Endothelial cell of umbilical vein (primary cell): ENCODE data around the gene SLC25A43. TPM values are rescaled to one million over a fixed set of nuclear protein-coding genes. Genes with fewer than 3 reads are reported as not detected.

Experiments used
- BruUV-seq: library from RNA; stranded (reverse); fragments of 400-500 nt; replicated peaks from 2 replicates; lab custom pipeline; 2021; lab: Mats Ljungman, UMichigan
- CTCF ChIA-PET: fragments of 300-600, 350-600 bp; sonication (Branson Sonifier 250); formaldehyde crosslinking; loops from one replicate; lab custom pipeline; 2021; ENCODE audit warnings: antibody characterized with exemption, inconsistent platforms; lab: Charles Lee
- POLR2A ChIA-PET: fragments of 300-600, 350-600 bp; sonication (Branson Sonifier 250); formaldehyde crosslinking; loops from one replicate; lab custom pipeline; 2021; ENCODE audit warnings: antibody characterized with exemption, inconsistent platforms; lab: Charles Lee
- DNase-seq: peaks from one replicate; pipeline ENCODE4 v3.0.0-alpha.2; 2011; ENCODE audit warnings: low read depth, low spot score
- FAIRE-seq: peaks from 2 replicates; lab custom pipeline; 2011; peaks lifted over from hg19 to GRCh38; lab: Jason Lieb, UNC
- H2AFZ ChIP-seq: 2 replicates; pipeline ENCODE4 v1.6.0; 2012; ENCODE audit warnings: low read depth, low read length, control low read depth, inconsistent platforms
- H3K27ac ChIP-seq: 2 replicates; pipeline ENCODE4 v1.5.1; 2011; ENCODE audit warnings: low read depth, mild to moderate bottlenecking, control low read depth, low read length, moderate library complexity; ENCODE audit not compliant: insufficient read depth
- H3K27me3 ChIP-seq, 2 experiments: 2 replicates each; pipeline versions ENCODE4 v1.6.0 to v1.6.1; 2011; ENCODE audit warnings: low read length in 2 of 2, mixed read lengths in 1 of 2; ENCODE audit not compliant: control insufficient read depth in 2 of 2, insufficient read depth in 2 of 2
- H3K36me3 ChIP-seq, 2 experiments: 2 replicates in 1 of 2; 3 replicates in 1 of 2; pipeline ENCODE4 v1.5.1; 2011; ENCODE audit warnings: low read length in 2 of 2, mild to moderate bottlenecking in 1 of 2, moderate library complexity in 1 of 2; ENCODE audit not compliant: control insufficient read depth in 2 of 2, insufficient read depth in 2 of 2; ENCODE audit errors: extremely low read depth in 1 of 2
- H3K4me1 ChIP-seq: 3 replicates; pipeline ENCODE4 v1.5.1; 2011; ENCODE audit warnings: mild to moderate bottlenecking, low read length; ENCODE audit not compliant: control insufficient read depth, insufficient read depth; ENCODE audit errors: extremely low read depth
- H3K4me2 ChIP-seq: 2 replicates; pipeline ENCODE4 v1.6.1; 2011; ENCODE audit warnings: low read length, control low read depth, mixed read lengths; ENCODE audit not compliant: insufficient read depth
- H3K4me3 ChIP-seq, 3 experiments: fragments of 200-600 bp in 1 of 3; sonication (generic), shearing (Covaris generic) in 1 of 3; replicated peaks in 1 of 3; 2 replicates each; pipeline ENCODE4 v1.5.1; 2011 to 2016; ENCODE audit warnings: control low read depth in 3 of 3, low read length in 3 of 3, mild to moderate bottlenecking in 2 of 3, inconsistent platforms in 1 of 3, low read depth in 1 of 3, moderate library complexity in 1 of 3; ENCODE audit not compliant: insufficient read depth in 1 of 3
- H3K79me2 ChIP-seq: 2 replicates; pipeline ENCODE4 v1.6.0; 2012; ENCODE audit warnings: low read length, inconsistent platforms; ENCODE audit not compliant: control insufficient read depth, insufficient read depth
- H3K9ac ChIP-seq: replicated peaks from 2 replicates; pipeline ENCODE3; 2011; ENCODE audit warnings: low read length, control low read depth; ENCODE audit not compliant: insufficient read depth; ENCODE audit errors: extremely low read depth
- H3K9me1 ChIP-seq: replicated peaks from 3 replicates; pipeline ENCODE4 v1.6.0; 2011; ENCODE audit warnings: mild to moderate bottlenecking, low read length; ENCODE audit not compliant: control insufficient read depth, insufficient read depth; ENCODE audit errors: extremely low read depth
- H3K9me3 ChIP-seq: replicated peaks from 2 replicates; pipeline ENCODE4 v1.5.1; 2012; ENCODE audit warnings: low read length, inconsistent platforms; ENCODE audit not compliant: control insufficient read depth, insufficient read depth
- H4K20me1 ChIP-seq: replicated peaks from 2 replicates; pipeline ENCODE3; 2011; ENCODE audit warnings: mild to moderate bottlenecking, low read length; ENCODE audit not compliant: control insufficient read depth, insufficient read depth; ENCODE audit errors: extremely low read depth
- CTCF ChIP-seq, 2 donors: IDR thresholded peaks; 1 replicate in 1 of 2; 2 replicates in 1 of 2; pipeline ENCODE4 v1.5.1; 2011; ENCODE audit warnings: low read length in 2 of 2, mild to moderate bottlenecking in 2 of 2, moderate library complexity in 2 of 2, control low read depth in 1 of 2, inconsistent platforms in 1 of 2, low read depth in 1 of 2; ENCODE audit not compliant: insufficient read depth in 1 of 2; ENCODE audit errors: extremely low read depth in 1 of 2
- EZH2 ChIP-seq: IDR thresholded peaks from 2 replicates; pipeline ENCODE4 v1.6.1; 2012; ENCODE audit warnings: borderline replicate concordance, low read depth, mild to moderate bottlenecking, moderate library complexity, low read length, inconsistent platforms; ENCODE audit not compliant: severe bottlenecking
- FOS ChIP-seq: IDR thresholded peaks from 2 replicates; pipeline ENCODE4 v1.6.1; 2011; ENCODE audit warnings: mild to moderate bottlenecking, low read length, moderate library complexity, borderline replicate concordance; ENCODE audit not compliant: insufficient read depth
- GATA2 ChIP-seq: IDR thresholded peaks from 2 replicates; pipeline ENCODE4 v1.7.0; 2011; ENCODE audit warnings: low read depth, mild to moderate bottlenecking, moderate library complexity, mixed read lengths, low read length; ENCODE audit not compliant: insufficient read length, insufficient read depth
- JUN ChIP-seq: IDR thresholded peaks from 2 replicates; pipeline ENCODE4 v1.6.1; 2011; ENCODE audit warnings: borderline replicate concordance, low read depth; ENCODE audit not compliant: insufficient read length, insufficient read depth
- MAX ChIP-seq: IDR thresholded peaks from 2 replicates; pipeline ENCODE4 v1.6.1; 2011; ENCODE audit not compliant: insufficient read depth, insufficient read length
- MYC ChIP-seq: IDR thresholded peaks from one replicate; pipeline ENCODE4 v1.6.1; 2011; ENCODE audit warnings: mild to moderate bottlenecking, low read depth, low read length
- POLR2A ChIP-seq: IDR thresholded peaks from 2 replicates; pipeline ENCODE4 v1.6.1; 2012; ENCODE audit warnings: low read depth, mild to moderate bottlenecking, control low read depth, low read length
- POLR2AphosphoS5 ChIP-seq: IDR thresholded peaks from 2 replicates; pipeline ENCODE4 v1.6.1; 2012; ENCODE audit warnings: low read depth, mild to moderate bottlenecking, control low read depth, low read length, moderate library complexity; ENCODE audit not compliant: insufficient read depth
- dilution Hi-C: fragments of 300-500 bp; cut with MboI; formaldehyde crosslinking; loops from one replicate; pipeline ENCODE4 v1.15.0; 2019; ENCODE audit warnings: low sequenced_read_pairs; ENCODE audit not compliant: extremely low pct_ligation_motif_present
- intact Hi-C: fragments of 100-400 bp; cut with micrococcal nuclease; formaldehyde crosslinking; loops from one replicate; pipeline ENCODE4 v1.10.0; 2022
- polyA plus RNA-seq, 4 experiments: library from polyadenylated mRNA; depleted of rRNA in 3 of 4; stranded (reverse) in 3 of 4; unstranded in 1 of 4; fragments of >200 nt; gene quantifications; 2 replicates each; pipeline versions ENCODE4 v1.2.1 to v1.2.3, GENCODE V29; 2011 to 2012; ENCODE audit warnings: missing spikeins in 1 of 4
- total RNA-seq: library from RNA; stranded (reverse); gene quantifications from 2 replicates; pipeline ENCODE4 v1.2.3, GENCODE V29; 2021

SLC25A43 gene
- total and polyA plus RNA-seq, 2 donors (not counting 3 experiments of a cell fraction or from before 2014, with no cell fraction given): 7.2 to 11.5 TPM

- TF ChIP-seq EZH2 (no peak), POLR2AphosphoS5 (no peak), MYC (no peak), GATA2 (no peak), FOS (no peak), CTCF (IDR thresholded peaks at IDR 0.05; ENCODE audit: extremely low read depth in 1 of 2, insufficient read depth in 1 of 2, low read depth in 1 of 2, low read length in 2 of 2) (no peak), MAX (no peak), POLR2A (no peak), JUN (no peak)
- Histone ChIP-seq H3K27ac (no peak overlapping the region), H3K9ac (no peak overlapping the region), H3K4me1 (no peaks in the 10 kb centered on the region), H3K9me3 (no peaks in the 10 kb centered on the region), H3K79me2 (no peaks in the 10 kb centered on the region), H3K4me2 (no peak overlapping the region), H2AFZ (no peak overlapping the region), H3K4me3 (no peak overlapping the region), H3K27me3 (no peaks in the 10 kb centered on the region), H4K20me1 (no peaks in the 10 kb centered on the region), H3K9me1 (no peaks in the 10 kb centered on the region), H3K36me3 (no peaks in the 10 kb centered on the region)
- no TSS peak for BruUV-seq
- DNase-seq: no peak
- CTCF ChIA-PET: interaction anchor here (0.7 kb wide), 1 partner anchor 78 kb away, joined by 3 read pairs; no protein-coding TSS in a partner anchor
- intact Hi-C loops (no loop called here), dilution Hi-C loops (no loop called here)
- POLR2A ChIA-PET: no interaction called here
- no peak for FAIRE-seq
These were observed 20.8 kb downstream of the SLC25A43 start for GRCh38 chrX:119419898-119420297.
